OCI-LY7 (cell line): ENCODE results near the gene ERCC6.

Experiments
- EZH2phosphoT487 ChIP-seq: fragments of 200-600 bp; sonication (generic); IDR thresholded peaks from 2 replicates; pipeline ENCODE4 v1.6.1; 2018; ENCODE audit warnings: low read depth, borderline replicate concordance, mild to moderate bottlenecking, mixed run types, antibody characterized with exemption, low read length, moderate library complexity, mixed read lengths
- TF ChIP-seq, protein P1 (sequence below): fragments of 200-600 bp; sonication (generic); conservative IDR thresholded peaks from 2 replicates; pipeline ENCODE4 v1.5.1; 2014; ENCODE audit warnings: mild to moderate bottlenecking, antibody characterized with exemption, low read length, moderate library complexity, mixed read lengths

DNA sequence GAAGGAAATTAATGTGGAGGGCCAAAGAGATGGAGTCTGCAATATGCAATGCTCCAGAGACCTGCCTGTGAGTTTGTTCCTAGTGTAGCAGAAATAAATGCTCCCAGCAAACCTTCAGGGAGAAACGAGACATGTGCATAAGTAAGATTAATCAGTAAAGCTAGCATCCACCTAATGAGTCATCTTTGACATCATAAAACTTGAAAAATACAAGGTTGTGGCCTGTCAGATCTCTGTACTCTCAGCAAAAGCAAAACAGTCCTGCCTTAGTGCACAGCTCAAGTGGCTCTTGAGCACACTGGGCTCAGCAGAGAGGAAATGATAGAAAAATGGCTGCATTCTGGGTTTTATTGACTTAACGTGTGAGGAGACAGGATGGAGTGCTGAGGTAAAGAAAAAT, 32.5 kb upstream of the ERCC6 start:
- TF ChIP-seq, protein P1, sequence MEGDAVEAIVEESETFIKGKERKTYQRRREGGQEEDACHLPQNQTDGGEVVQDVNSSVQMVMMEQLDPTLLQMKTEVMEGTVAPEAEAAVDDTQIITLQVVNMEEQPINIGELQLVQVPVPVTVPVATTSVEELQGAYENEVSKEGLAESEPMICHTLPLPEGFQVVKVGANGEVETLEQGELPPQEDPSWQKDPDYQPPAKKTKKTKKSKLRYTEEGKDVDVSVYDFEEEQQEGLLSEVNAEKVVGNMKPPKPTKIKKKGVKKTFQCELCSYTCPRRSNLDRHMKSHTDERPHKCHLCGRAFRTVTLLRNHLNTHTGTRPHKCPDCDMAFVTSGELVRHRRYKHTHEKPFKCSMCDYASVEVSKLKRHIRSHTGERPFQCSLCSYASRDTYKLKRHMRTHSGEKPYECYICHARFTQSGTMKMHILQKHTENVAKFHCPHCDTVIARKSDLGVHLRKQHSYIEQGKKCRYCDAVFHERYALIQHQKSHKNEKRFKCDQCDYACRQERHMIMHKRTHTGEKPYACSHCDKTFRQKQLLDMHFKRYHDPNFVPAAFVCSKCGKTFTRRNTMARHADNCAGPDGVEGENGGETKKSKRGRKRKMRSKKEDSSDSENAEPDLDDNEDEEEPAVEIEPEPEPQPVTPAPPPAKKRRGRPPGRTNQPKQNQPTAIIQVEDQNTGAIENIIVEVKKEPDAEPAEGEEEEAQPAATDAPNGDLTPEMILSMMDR, result no peak
- TF ChIP-seq EZH2phosphoT487, result no peak
